GM12875 (cell line): ENCODE measurements around the gene PEG3.

ENCODE experiments used
- H3K4me3 ChIP-seq: one replicate; pipeline ENCODE4 v1.5.1; 2011; ENCODE audit warnings: low read depth, low read length, control low read depth
- TF ChIP-seq, protein P1 (sequence below): IDR thresholded peaks from 2 replicates; pipeline ENCODE4 v1.5.1; 2011; ENCODE audit warnings: low read depth, mild to moderate bottlenecking, control low read depth, inconsistent platforms, low read length, moderate library complexity, borderline replicate concordance; ENCODE audit not compliant: insufficient read depth

PEG3 gene

DNA sequence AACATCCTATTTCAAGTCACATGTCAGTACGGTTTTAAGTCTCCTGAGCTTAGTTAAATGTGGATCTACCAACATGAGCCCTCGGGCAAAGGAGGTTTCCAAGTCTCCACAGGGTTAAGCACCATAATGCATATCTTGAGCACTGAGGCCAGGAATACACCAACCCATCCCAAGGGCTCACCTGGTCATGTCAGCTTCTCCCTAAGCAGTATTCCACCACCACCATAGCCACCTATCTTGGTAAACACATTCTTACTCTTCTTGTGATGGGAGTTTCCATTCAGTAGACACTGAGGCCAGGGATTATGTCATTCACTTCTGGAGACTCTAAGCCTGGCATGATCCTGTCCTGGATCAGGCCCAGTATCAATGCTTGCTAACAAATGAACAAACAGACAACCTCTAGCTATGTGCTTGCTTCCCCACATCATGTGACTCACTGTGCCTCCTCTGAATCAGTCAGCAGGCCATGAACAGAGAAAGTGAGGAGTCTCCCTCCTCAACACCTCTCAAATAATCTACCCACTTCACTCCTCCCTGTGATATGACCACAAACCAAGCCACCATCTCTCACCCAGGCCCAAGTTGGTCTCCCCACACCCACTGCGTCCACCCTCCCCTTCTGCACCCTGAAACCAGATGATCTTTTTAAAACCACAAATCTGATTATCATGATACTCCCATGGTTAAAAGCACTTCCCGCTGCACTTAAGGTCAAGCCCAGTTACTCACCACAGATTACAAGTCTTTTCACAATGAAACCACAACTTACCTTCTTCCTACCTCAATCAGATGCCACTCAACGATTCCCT lies 5.8 kb downstream of the PEG3 start:
- no peak overlapping the region for H3K4me3 ChIP-seq
- TF ChIP-seq, protein P1, sequence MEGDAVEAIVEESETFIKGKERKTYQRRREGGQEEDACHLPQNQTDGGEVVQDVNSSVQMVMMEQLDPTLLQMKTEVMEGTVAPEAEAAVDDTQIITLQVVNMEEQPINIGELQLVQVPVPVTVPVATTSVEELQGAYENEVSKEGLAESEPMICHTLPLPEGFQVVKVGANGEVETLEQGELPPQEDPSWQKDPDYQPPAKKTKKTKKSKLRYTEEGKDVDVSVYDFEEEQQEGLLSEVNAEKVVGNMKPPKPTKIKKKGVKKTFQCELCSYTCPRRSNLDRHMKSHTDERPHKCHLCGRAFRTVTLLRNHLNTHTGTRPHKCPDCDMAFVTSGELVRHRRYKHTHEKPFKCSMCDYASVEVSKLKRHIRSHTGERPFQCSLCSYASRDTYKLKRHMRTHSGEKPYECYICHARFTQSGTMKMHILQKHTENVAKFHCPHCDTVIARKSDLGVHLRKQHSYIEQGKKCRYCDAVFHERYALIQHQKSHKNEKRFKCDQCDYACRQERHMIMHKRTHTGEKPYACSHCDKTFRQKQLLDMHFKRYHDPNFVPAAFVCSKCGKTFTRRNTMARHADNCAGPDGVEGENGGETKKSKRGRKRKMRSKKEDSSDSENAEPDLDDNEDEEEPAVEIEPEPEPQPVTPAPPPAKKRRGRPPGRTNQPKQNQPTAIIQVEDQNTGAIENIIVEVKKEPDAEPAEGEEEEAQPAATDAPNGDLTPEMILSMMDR, result no peak

DNA sequence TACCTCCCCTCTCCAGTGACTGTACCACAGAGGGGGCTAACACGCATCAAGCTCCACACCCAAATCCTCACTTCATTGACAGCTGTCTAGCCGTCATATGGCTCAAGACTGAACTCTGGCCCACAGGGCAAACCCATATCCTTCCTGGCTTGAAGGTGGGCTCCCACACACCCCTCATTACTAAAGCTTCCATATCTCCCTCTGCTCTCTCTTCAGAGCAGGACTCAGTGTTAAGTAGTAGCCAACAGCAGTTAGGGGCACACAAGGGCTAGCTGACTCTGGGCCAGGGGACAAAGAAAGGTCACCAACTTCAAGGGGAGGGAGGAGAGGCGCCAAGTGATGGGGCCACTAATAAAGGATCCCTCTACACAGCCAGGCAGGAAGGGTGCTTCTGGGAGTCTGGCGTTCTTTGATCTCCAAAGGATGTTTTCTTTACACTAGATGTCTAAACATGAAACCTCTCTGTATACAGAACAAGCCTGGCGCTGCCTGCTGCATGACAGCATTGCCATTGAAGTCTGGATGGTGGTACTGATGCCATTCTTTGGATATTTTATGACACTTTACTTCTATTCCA lies 8.1 kb downstream of the PEG3 start:
- H3K4me3 ChIP-seq, result no peak overlapping the region
- TF ChIP-seq, protein P1, result no peak

DNA sequence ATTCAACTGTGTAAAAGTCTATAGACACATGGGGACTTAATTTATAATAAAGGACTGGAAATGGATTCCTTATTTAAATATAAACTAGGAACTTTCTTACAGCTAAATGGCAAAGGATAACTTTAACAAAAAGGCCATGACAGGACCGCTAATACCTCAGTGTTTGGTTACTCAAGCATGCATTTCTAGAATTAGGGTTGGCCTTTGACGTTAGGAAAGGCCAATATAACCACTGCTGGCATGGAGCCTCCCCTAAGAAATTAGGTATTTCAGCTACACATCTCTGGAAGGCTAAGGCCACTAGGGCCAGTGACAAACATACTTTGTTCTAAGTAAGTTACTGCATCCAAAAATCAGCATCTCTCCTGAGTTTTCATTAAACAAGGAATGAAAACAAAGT lies 9.3 kb downstream of the PEG3 start:
- no peak overlapping the region for H3K4me3 ChIP-seq

DNA sequence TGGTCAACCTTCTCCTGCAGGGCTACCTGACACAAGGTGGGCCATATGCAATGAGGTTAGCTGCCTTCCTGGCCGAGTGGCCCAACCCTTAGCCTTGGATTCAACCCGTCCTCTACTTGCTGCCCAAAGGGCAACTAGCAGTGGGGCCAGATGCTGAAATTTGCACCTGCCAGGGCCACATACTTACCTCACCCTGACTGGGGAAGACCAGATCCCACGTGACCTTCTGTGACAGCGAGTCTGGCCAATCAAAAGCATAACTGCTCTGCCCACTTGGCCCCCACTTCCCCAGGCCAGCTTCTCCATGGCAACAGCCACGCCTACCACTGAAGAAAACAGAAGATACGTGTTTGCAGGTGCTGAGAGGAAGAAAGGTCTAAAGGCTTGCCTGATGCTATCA lies 10.9 kb downstream of the PEG3 start:
- H3K4me3 ChIP-seq, result no peak overlapping the region
- TF ChIP-seq, protein P1, result no peak

More for the DNA sequence above, 9.3 kb downstream of the PEG3 start:
- TF ChIP-seq, protein P1, result no peak

DNA sequence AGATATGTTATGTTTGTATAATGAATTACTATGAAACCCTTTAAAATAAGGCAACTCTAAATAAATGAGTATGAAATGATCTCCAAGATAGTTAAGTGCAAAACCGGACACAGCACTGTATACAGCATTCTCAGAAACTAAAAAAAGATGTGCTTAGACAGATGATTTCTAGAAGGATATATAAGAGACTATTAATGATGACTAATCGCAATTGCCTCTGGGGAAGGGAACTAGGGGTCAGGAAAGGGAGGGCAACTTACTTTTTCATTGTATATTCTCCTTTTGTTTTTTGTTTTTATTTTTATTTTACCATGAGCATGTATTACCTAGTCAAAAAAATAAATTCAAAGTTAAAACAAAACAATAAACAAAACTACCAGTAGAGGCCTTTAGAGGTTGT lies 12.8 kb downstream of the PEG3 start:
- TF ChIP-seq, protein P1, result no peak
- no peak overlapping the region for H3K4me3 ChIP-seq

DNA sequence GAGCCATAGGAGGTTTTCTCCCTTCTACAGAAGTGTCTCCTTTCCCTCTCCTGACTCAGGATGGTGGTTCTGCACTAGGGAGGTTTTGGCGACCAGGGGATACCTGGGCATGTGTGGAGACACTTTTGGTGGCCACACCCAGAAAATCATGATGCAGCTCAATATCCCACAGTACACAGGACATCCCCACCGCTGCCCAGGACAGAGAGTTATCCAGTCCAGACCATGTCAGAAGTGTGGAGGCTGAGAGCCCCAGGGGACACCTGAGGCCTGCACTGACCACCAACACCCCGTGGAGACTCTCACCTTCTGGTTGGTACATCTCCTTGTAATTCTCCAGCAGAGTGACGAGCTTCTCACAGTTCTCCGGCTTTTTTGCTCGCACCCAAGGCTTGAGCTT lies 16.6 kb downstream of the PEG3 start:
- TF ChIP-seq, protein P1, result no peak
- no peak overlapping the region for H3K4me3 ChIP-seq

DNA sequence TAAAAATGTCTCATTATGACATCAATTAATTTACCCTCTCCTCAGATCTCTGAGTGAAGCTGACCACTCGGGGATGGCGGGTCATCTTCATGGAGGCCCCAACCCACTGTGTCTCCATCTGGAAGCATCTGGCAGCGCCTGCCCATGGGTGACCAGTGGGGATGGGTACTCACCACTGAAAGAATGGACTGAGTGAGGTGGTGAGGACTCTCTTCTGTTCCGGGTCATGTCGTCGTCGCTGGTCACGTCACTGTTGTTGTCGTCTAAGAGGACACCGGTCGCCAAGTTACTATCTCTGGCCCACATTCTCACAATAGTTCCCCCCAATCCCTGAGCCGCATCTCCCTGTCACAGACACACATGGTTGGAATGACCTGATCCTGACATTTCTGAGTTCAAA lies 17.1 kb downstream of the PEG3 start:
- no peak overlapping the region for H3K4me3 ChIP-seq
- TF ChIP-seq, protein P1, result no peak
